GM12878 (cell line): ENCODE results near the gene H6PD. TPM values are rescaled to one million over a fixed set of nuclear protein-coding genes. Genes with fewer than 3 reads are reported as not detected.

Experiments used
- ATAC-seq: fragments of 200-7000 bp; cut with Tn5 transposase; 3 replicates; pipeline ENCODE4 v1.9.1; 2020; ENCODE audit warnings: mild to moderate bottlenecking, moderate library complexity
- BruUV-seq: library from RNA; stranded (reverse); fragments of 400-500 nt; replicated peaks from 2 replicates; lab custom pipeline; 2021; lab: Mats Ljungman, UMichigan
- CTCF ChIA-PET: fragments of 300-600 bp; sonication (Branson Sonifier 250); formaldehyde crosslinking; extraction: SDS; loops from one replicate; lab custom pipeline; 2021; ENCODE audit warnings: inconsistent platforms; lab: Yijun Ruan, JAX
- POLR2A ChIA-PET: fragments of 350-600 bp; formaldehyde crosslinking; extraction: SDS; loops from one replicate; lab custom pipeline; 2021; ENCODE audit warnings: inconsistent platforms; lab: Charles Lee
- RAD21 ChIA-PET: fragments of 300-600 bp; sonication (Branson Sonifier 250); formaldehyde crosslinking; loops from one replicate; lab custom pipeline; 2023; ENCODE audit warnings: antibody characterized with exemption; ENCODE audit not compliant: unreplicated experiment; lab: Charles Lee
- SMC1A ChIA-PET: fragments of 300-600 bp; sonication (Branson Sonifier 250); formaldehyde crosslinking; loops from one replicate; lab custom pipeline; 2023; ENCODE audit not compliant: unreplicated experiment, uncharacterized antibody; lab: Charles Lee
- DNase-seq: peaks from one replicate; pipeline ENCODE4 v3.0.0-alpha.2; 2011; ENCODE audit warnings: low read depth, low spot score
- FAIRE-seq: peaks from 3 replicates; lab custom pipeline; 2011; peaks lifted over from hg19 to GRCh38; lab: Jason Lieb, UNC
- H2AFZ ChIP-seq: 2 replicates; pipeline ENCODE4 v1.6.0; 2011; ENCODE audit warnings: low read depth, low read length, control low read depth; ENCODE audit not compliant: control insufficient read depth
- H3K27ac ChIP-seq: 2 replicates; pipeline ENCODE4 v1.5.1; 2011; ENCODE audit warnings: control low read depth; ENCODE audit not compliant: control insufficient read depth, insufficient read depth
- H3K27me3 ChIP-seq, 2 experiments: replicated peaks in 1 of 2; 2 replicates each; pipeline versions ENCODE4 v1.6.0 to v1.6.1; 2011; ENCODE audit warnings: low read length in 1 of 2; ENCODE audit not compliant: control insufficient read depth in 2 of 2, insufficient read depth in 2 of 2
- H3K36me3 ChIP-seq, 2 experiments: 2 replicates each; pipeline ENCODE4 v1.5.1; 2011; ENCODE audit warnings: low read length in 1 of 2; ENCODE audit not compliant: control insufficient read depth in 2 of 2, insufficient read depth in 2 of 2
- H3K4me1 ChIP-seq: 2 replicates; pipeline ENCODE4 v1.6.1; 2011; ENCODE audit warnings: mild to moderate bottlenecking, low read length, moderate library complexity, mixed read lengths; ENCODE audit not compliant: control insufficient read depth, insufficient read depth
- H3K4me2 ChIP-seq: 2 replicates; pipeline ENCODE4 v1.6.0; 2011; ENCODE audit warnings: control low read depth; ENCODE audit not compliant: control insufficient read depth, insufficient read depth
- H3K4me3 ChIP-seq: fragments of 200-600 bp; sonication (generic); 2 replicates; pipeline ENCODE4 v1.5.1; 2016
- H3K79me2 ChIP-seq: 2 replicates; pipeline ENCODE4 v1.6.0; 2011; ENCODE audit warnings: low read length; ENCODE audit not compliant: control insufficient read depth, insufficient read depth
- H3K9ac ChIP-seq: 2 replicates; pipeline ENCODE4 v1.8.0; 2011; ENCODE audit warnings: low read length, control low read depth, mixed read lengths; ENCODE audit not compliant: control insufficient read depth, insufficient read depth
- H3K9me3 ChIP-seq: replicated peaks from 3 replicates; pipeline ENCODE4 v1.5.1; 2011; ENCODE audit warnings: mild to moderate bottlenecking, low read length; ENCODE audit not compliant: control insufficient read depth, insufficient read depth
- H4K20me1 ChIP-seq: 2 replicates; pipeline ENCODE4 v1.6.0; 2011; ENCODE audit not compliant: control insufficient read depth, insufficient read depth
- BCLAF1 ChIP-seq: fragments of 450-650 bp; IDR thresholded peaks from 2 replicates; pipeline ENCODE4 v1.6.1; 2017; ENCODE audit warnings: antibody characterized with exemption, mild to moderate bottlenecking, moderate library complexity
- CEBPB ChIP-seq, 2 experiments: fragments of 150-350 bp in 1 of 2; IDR thresholded peaks; 2 replicates each; pipeline ENCODE4 v1.6.1; 2012 to 2014; ENCODE audit warnings: low read depth in 2 of 2, low read length in 2 of 2, borderline replicate concordance in 1 of 2, inconsistent platforms in 1 of 2
- E2F8 ChIP-seq: fragments of 450-650 bp; IDR thresholded peaks from 2 replicates; pipeline ENCODE4 v1.6.1; 2018; ENCODE audit warnings: mild to moderate bottlenecking, low read depth, moderate library complexity; ENCODE audit not compliant: partially characterized antibody
- PAX8 ChIP-seq: fragments of 450-650 bp; IDR thresholded peaks from 2 replicates; pipeline ENCODE4 v1.6.1; 2017; ENCODE audit warnings: mild to moderate bottlenecking, moderate library complexity
- RAD21 ChIP-seq: IDR thresholded peaks from 2 replicates; pipeline ENCODE4 v1.6.1; 2011; ENCODE audit warnings: mild to moderate bottlenecking, low read depth, low read length, moderate library complexity; ENCODE audit not compliant: insufficient read depth
- RB1 ChIP-seq: fragments of 450-650 bp; formaldehyde crosslinking; IDR thresholded peaks from 2 replicates; pipeline ENCODE4 v1.6.1; 2017; ENCODE audit warnings: mild to moderate bottlenecking, borderline replicate concordance
- RFX5 ChIP-seq: IDR thresholded peaks from 2 replicates; pipeline ENCODE4 v1.6.1; 2011; ENCODE audit warnings: low read depth, low read length, improper control_type of control experiment
- SIN3A ChIP-seq: IDR thresholded peaks from 2 replicates; pipeline ENCODE4 v1.6.1; 2012; ENCODE audit warnings: low read depth, low read length, improper control_type of control experiment
- SIX5 ChIP-seq: IDR thresholded peaks from 2 replicates; pipeline ENCODE4 v1.6.1; 2011; ENCODE audit warnings: mild to moderate bottlenecking, low read depth, low read length, moderate library complexity; ENCODE audit not compliant: severe bottlenecking
- ZNF217 ChIP-seq: fragments of 450-650 bp; IDR thresholded peaks from 2 replicates; pipeline ENCODE4 v1.6.1; 2017; ENCODE audit warnings: antibody characterized with exemption, mild to moderate bottlenecking
- WGBS: methylation state at CpG from one replicate; pipeline ENCODE4 v1.1.6; 2016; ENCODE audit warnings: low lambda C conversion rate; ENCODE audit not compliant: insufficient replicate concordance, insufficient coverage; ENCODE audit errors: missing lambda C conversion rate; 5-methylcytosine and 5-hydroxymethylcytosine counted together
- in situ Hi-C: fragments of 300-500 bp; cut with MboI; formaldehyde crosslinking; loops from 9 replicates; pipeline ENCODE4 v1.14.3; 2018; ENCODE audit warnings: mixed read lengths
- intact Hi-C: fragments of 100-400 bp; cut with micrococcal nuclease; formaldehyde crosslinking; loops from one replicate; pipeline ENCODE4 v1.14.2; 2022; ENCODE audit not compliant: unreplicated experiment
- polyA plus RNA-seq, 11 experiments: library from polyadenylated mRNA; depleted of rRNA in 4 of 11; unstranded in 6 of 11; stranded (reverse) in 5 of 11; fragments of >200 nt; fragmentation: Nextera tagmentation in 4 of 11; fragmentation: Illumina TruSeq in 1 of 11; extraction: Ambion mirVana in 4 of 11; extraction: Trizol in 1 of 11; gene quantifications; 1 replicate in 1 of 11; 2 replicates in 10 of 11; pipeline versions ENCODE4 v1.2.1 to v1.2.3, GENCODE V29; 2011 to 2016; ENCODE audit warnings: inconsistent platforms in 2 of 11, missing spikeins in 2 of 11, low read depth in 1 of 11
- total RNA-seq, 4 experiments: library from RNA; depleted of rRNA in 3 of 4; stranded (reverse); fragments of >200 nt in 3 of 4; fragmentation: Illumina TruSeq in 1 of 4; extraction: Trizol in 1 of 4; gene quantifications; 2 replicates each; pipeline versions ENCODE4 v1.2.1 to v1.2.3, GENCODE V29; 2013 to 2021
- TF ChIP-seq, protein P1 (sequence below): fragments of 450-650 bp; formaldehyde crosslinking; IDR thresholded peaks from 2 replicates; pipeline ENCODE4 v1.5.0; 2022; ENCODE audit warnings: mild to moderate bottlenecking, missing genetic modification characterization

The H6PD gene
- total and polyA plus RNA-seq, 10 of the 15 experiments (the other 5 are each of a cell fraction or from before 2014, with no cell fraction given), result 1.2 to 20.7 (median 7.7) TPM

GRCh38 chr1:9270290-9270883 is 35.8 kb downstream of the H6PD start (continued):
- TF ChIP-seq, protein P1, sequence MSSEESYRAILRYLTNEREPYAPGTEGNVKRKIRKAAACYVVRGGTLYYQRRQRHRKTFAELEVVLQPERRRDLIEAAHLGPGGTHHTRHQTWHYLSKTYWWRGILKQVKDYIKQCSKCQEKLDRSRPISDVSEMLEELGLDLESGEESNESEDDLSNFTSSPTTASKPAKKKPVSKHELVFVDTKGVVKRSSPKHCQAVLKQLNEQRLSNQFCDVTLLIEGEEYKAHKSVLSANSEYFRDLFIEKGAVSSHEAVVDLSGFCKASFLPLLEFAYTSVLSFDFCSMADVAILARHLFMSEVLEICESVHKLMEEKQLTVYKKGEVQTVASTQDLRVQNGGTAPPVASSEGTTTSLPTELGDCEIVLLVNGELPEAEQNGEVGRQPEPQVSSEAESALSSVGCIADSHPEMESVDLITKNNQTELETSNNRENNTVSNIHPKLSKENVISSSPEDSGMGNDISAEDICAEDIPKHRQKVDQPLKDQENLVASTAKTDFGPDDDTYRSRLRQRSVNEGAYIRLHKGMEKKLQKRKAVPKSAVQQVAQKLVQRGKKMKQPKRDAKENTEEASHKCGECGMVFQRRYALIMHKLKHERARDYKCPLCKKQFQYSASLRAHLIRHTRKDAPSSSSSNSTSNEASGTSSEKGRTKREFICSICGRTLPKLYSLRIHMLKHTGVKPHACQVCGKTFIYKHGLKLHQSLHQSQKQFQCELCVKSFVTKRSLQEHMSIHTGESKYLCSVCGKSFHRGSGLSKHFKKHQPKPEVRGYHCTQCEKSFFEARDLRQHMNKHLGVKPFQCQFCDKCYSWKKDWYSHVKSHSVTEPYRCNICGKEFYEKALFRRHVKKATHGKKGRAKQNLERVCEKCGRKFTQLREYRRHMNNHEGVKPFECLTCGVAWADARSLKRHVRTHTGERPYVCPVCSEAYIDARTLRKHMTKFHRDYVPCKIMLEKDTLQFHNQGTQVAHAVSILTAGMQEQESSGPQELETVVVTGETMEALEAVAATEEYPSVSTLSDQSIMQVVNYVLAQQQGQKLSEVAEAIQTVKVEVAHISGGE (CRISPR knock-in tag), result no peak
- TF ChIP-seq CEBPB (IDR thresholded peaks at IDR 0.05; ENCODE audit: borderline replicate concordance in 1 of 2, low read depth in 2 of 2, low read length in 2 of 2) (no peak), E2F8 (no peak)

DNA sequence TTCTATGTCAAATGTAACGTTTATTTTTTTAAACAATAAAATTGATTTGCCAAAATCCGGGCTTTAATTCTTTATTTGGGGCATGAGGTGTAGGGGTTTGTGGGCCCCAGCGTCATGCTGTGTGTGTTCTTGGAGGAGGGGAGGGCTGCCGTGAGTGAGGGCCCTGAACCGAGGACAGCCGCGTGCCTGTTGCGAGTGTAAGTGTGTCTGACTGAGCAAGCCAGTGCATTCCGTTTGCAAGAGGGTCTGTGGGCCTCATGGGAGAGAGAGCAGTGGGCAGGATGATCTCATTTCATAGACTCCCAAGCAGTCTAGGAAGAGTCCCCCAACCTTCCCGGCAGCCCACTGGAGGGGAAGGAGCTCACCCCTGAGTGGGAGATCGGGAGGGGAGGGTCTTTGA is 36.7 kb downstream of the H6PD start:
- Histone ChIP-seq H3K4me3 (no peak overlapping the region), H3K9ac (no peak overlapping the region), H3K9me3 (no peaks in the 10 kb centered on the region), H2AFZ (no peak overlapping the region), H3K4me1 (peaks cover 8% of the 10 kb centered on the region), H4K20me1 (no peaks in the 10 kb centered on the region; the same call in 1 of the 2 replicates), H3K4me2 (no peak overlapping the region), H3K79me2 (no peaks in the 10 kb centered on the region), H3K27ac (no peak overlapping the region), H3K27me3 (no peaks in the 10 kb centered on the region), H3K36me3 (no peaks in the 10 kb centered on the region)
- in situ Hi-C loops (no loop called here), intact Hi-C loops (no loop called here)
- ATAC-seq (no peak), DNase-seq (no peak), FAIRE-seq (no peak)
- CTCF ChIA-PET, result interaction anchor here (1.3 kb wide), 2 partner anchors 18 to 184 kb away, joined by 3 read pairs; no protein-coding TSS in a partner anchor
- 63% methylated on average over 11 of the region's 11 CpGs for WGBS
- POLR2A ChIA-PET, result no interaction called here
- RAD21 ChIA-PET, result no interaction called here
- SMC1A ChIA-PET, result no interaction called here
- no TSS peak for BruUV-seq
- TF ChIP-seq RB1 (no peak), RFX5 (no peak), SIX5 (no peak), PAX8 (no peak), BCLAF1 (no peak), ZNF217 (no peak), RAD21 (no peak), SIN3A (no peak)
